HCT116 (cell line): ENCODE results near the gene GRAMD2A. TPM values are rescaled to one million over a fixed set of nuclear protein-coding genes. Genes with fewer than 3 reads are reported as not detected.

Source experiments
- ATAC-seq: fragments of 200-7000 bp; cut with Tn5 transposase; 2 replicates; pipeline ENCODE4 v1.9.1; 2020; ENCODE audit warnings: mild to moderate bottlenecking, moderate library complexity
- BruUV-seq: library from RNA; stranded (reverse); fragments of 400-500 nt; replicated peaks from 2 replicates; lab custom pipeline; 2021; lab: Mats Ljungman, UMichigan
- CTCF ChIA-PET: fragments of 300-600 bp; sonication (Branson Sonifier 250); formaldehyde crosslinking; loops from one replicate; lab custom pipeline; 2021; ENCODE audit warnings: antibody characterized with exemption; lab: Charles Lee
- POLR2A ChIA-PET: fragments of 300-600, 350-600 bp; sonication (Branson Sonifier 250); formaldehyde crosslinking; loops from one replicate; lab custom pipeline; 2021; ENCODE audit warnings: antibody characterized with exemption; lab: Charles Lee
- RAD21 ChIA-PET, 2 experiments: fragments of 300-600 bp; sonication (Branson Sonifier 250); formaldehyde crosslinking; loops; one replicate each; lab custom pipeline; 2023; ENCODE audit warnings: low total read pairs in 2 of 2; ENCODE audit not compliant: uncharacterized antibody in 2 of 2, unreplicated experiment in 2 of 2, low non-redundant PET in 1 of 2; lab: Charles Lee
- DNase-seq: peaks from one replicate; pipeline ENCODE4 v3.0.0-alpha.2; 2010; ENCODE audit warnings: low read depth, low spot score
- H2AFZ ChIP-seq: fragments of 200-600 bp; shearing (Covaris generic), sonication (generic); 2 replicates; pipeline ENCODE4 v1.6.1; 2017; ENCODE audit warnings: low read depth, mixed run types, mixed read lengths, antibody characterized with exemption, low read length; ENCODE audit not compliant: poor library complexity, severe bottlenecking
- H3K27ac ChIP-seq: 2 replicates; pipeline ENCODE4 v1.5.1; 2012; ENCODE audit warnings: low read depth, low read length
- H3K27me3 ChIP-seq: fragments of 200-600 bp; sonication (generic); 2 replicates; pipeline ENCODE4 v1.6.1; 2016; ENCODE audit warnings: mixed run types, low read length, mixed read lengths; ENCODE audit not compliant: insufficient read depth
- H3K36me3 ChIP-seq, 2 experiments: fragments of 200-500 bp in 1 of 2; fragments of 200-600 bp in 1 of 2; sonication (Bioruptor generic) in 1 of 2; sonication (generic) in 1 of 2; 2 replicates each; pipeline versions ENCODE4 v1.5.1 to v1.6.1; 2014 to 2016; ENCODE audit warnings: low read length in 2 of 2, inconsistent platforms in 1 of 2, mixed read lengths in 1 of 2, mixed run types in 1 of 2; ENCODE audit not compliant: insufficient read depth in 2 of 2, control insufficient read depth in 1 of 2
- H3K4me1 ChIP-seq, 2 experiments: fragments of 200-600 bp in 1 of 2; sonication (generic) in 1 of 2; 2 replicates each; pipeline versions ENCODE4 v1.5.1 to v1.6.1; 2012 to 2017; ENCODE audit warnings: low read length in 2 of 2, inconsistent platforms in 1 of 2, mild to moderate bottlenecking in 1 of 2, mixed read lengths in 1 of 2, mixed run types in 1 of 2, moderate library complexity in 1 of 2; ENCODE audit not compliant: insufficient read depth in 2 of 2, control insufficient read depth in 1 of 2
- H3K4me2 ChIP-seq: fragments of 200-600 bp; sonication (generic); 2 replicates; pipeline ENCODE4 v1.6.1; 2017; ENCODE audit warnings: mixed run types, low read length, mixed read lengths
- H3K4me3 ChIP-seq, 2 experiments: fragments of 200-600 bp in 1 of 2; sonication (generic) in 1 of 2; replicated peaks in 1 of 2; 2 replicates each; pipeline ENCODE4 v1.5.1; 2011 to 2016; ENCODE audit warnings: low read length in 2 of 2, control low read depth in 1 of 2, low read depth in 1 of 2, mild to moderate bottlenecking in 1 of 2, mixed read lengths in 1 of 2, mixed run types in 1 of 2
- H3K79me2 ChIP-seq: fragments of 200-600 bp; sonication (generic); 2 replicates; pipeline ENCODE4 v1.6.1; 2017; ENCODE audit warnings: mild to moderate bottlenecking, mixed run types, low read length, moderate library complexity, mixed read lengths; ENCODE audit not compliant: insufficient read depth
- H3K9ac ChIP-seq: fragments of 200-600 bp; sonication (generic); 2 replicates; pipeline ENCODE4 v1.6.1; 2016; ENCODE audit warnings: low read length, mixed read lengths
- H3K9me2 ChIP-seq: fragments of 200-600 bp; sonication (generic), shearing (Covaris generic); 2 replicates; pipeline ENCODE4 v1.6.1; 2017; ENCODE audit warnings: mixed run types, mild to moderate bottlenecking, moderate library complexity; ENCODE audit not compliant: insufficient read depth
- H3K9me3 ChIP-seq, 2 experiments: fragments of 200-500 bp in 1 of 2; fragments of 200-600 bp in 1 of 2; sonication (Bioruptor generic) in 1 of 2; sonication (generic) in 1 of 2; 2 replicates each; pipeline ENCODE4 v1.6.1; 2014 to 2017; ENCODE audit warnings: low read length in 2 of 2, mixed read lengths in 2 of 2, inconsistent platforms in 1 of 2, low read depth in 1 of 2, mild to moderate bottlenecking in 1 of 2, mixed run types in 1 of 2, moderate library complexity in 1 of 2; ENCODE audit not compliant: control insufficient read depth in 1 of 2, insufficient read depth in 1 of 2
- H4K20me1 ChIP-seq: fragments of 200-600 bp; sonication (generic), shearing (Covaris generic); 2 replicates; pipeline ENCODE4 v1.6.1; 2017; ENCODE audit warnings: mixed run types, mild to moderate bottlenecking, moderate library complexity; ENCODE audit not compliant: insufficient read depth
- CEBPB ChIP-seq: IDR thresholded peaks from 2 replicates; pipeline ENCODE4 v1.6.1; 2012; ENCODE audit warnings: low read depth
- EGR1 ChIP-seq: IDR thresholded peaks from 2 replicates; pipeline ENCODE4 v1.6.1; 2012; ENCODE audit warnings: low read depth
- ELF1 ChIP-seq: IDR thresholded peaks from 2 replicates; pipeline ENCODE4 v1.6.1; 2012; ENCODE audit warnings: low read depth, borderline replicate concordance
- EZH2phosphoT487 ChIP-seq: fragments of 200-600 bp; IDR thresholded peaks from 2 replicates; pipeline ENCODE4 v1.6.1; 2018; ENCODE audit warnings: antibody characterized with exemption, borderline replicate concordance
- POLR2A ChIP-seq: IDR thresholded peaks from 2 replicates; pipeline ENCODE4 v1.7.0; 2011; ENCODE audit warnings: borderline replicate concordance; ENCODE audit not compliant: insufficient read depth, insufficient read length; ENCODE audit errors: extremely low read depth
- POLR2AphosphoS5 ChIP-seq: IDR thresholded peaks from 2 replicates; pipeline ENCODE4 v1.6.1; 2011; ENCODE audit warnings: mild to moderate bottlenecking, low read depth, low read length, moderate library complexity
- RAD21 ChIP-seq: IDR thresholded peaks from 2 replicates; pipeline ENCODE4 v1.6.1; 2012; ENCODE audit warnings: low read depth, mild to moderate bottlenecking
- REST ChIP-seq: IDR thresholded peaks from 2 replicates; pipeline ENCODE4 v1.6.1; 2012; ENCODE audit warnings: low read depth
- SIN3A ChIP-seq: IDR thresholded peaks from 2 replicates; pipeline ENCODE4 v1.6.1; 2012; ENCODE audit warnings: low read depth
- SP1 ChIP-seq: IDR thresholded peaks from 2 replicates; pipeline ENCODE4 v1.6.1; 2012; ENCODE audit warnings: low read depth
- YY1 ChIP-seq: IDR thresholded peaks from 2 replicates; pipeline ENCODE4 v1.6.1; 2011; ENCODE audit warnings: low read length, low read depth, moderate library complexity, mild to moderate bottlenecking; ENCODE audit not compliant: insufficient replicate concordance; ENCODE audit errors: extremely low read depth
- ZFX ChIP-seq: fragments of 450-650 bp; IDR thresholded peaks from 2 replicates; pipeline ENCODE4 v1.6.1; 2017
- intact Hi-C: fragments of 100-400 bp; cut with micrococcal nuclease; formaldehyde crosslinking; loops from 2 replicates; pipeline ENCODE4 v1.10.0; 2022
- total RNA-seq: library from RNA; stranded (reverse); gene quantifications from one replicate; pipeline ENCODE4 v1.2.1, GENCODE V29; 2021; ENCODE audit not compliant: unreplicated experiment
- TF ChIP-seq, protein P1 (sequence below), 3 experiments: fragments of 200-600 bp in 1 of 3; sonication (generic) in 1 of 3; IDR thresholded peaks in 2 of 3; conservative IDR thresholded peaks in 1 of 3; 2 replicates each; pipeline ENCODE4 v1.5.1; 2012 to 2017; ENCODE audit warnings: low read depth in 2 of 3, low read length in 2 of 3, antibody characterized with exemption in 1 of 3, borderline replicate concordance in 1 of 3, control low read depth in 1 of 3, mild to moderate bottlenecking in 1 of 3, mixed read lengths in 1 of 3, mixed run types in 1 of 3, moderate library complexity in 1 of 3; ENCODE audit not compliant: insufficient read depth in 1 of 3

Gene GRAMD2A
- total RNA-seq, 1 experiment from 2014 or later: 8.0 TPM

- no peaks in the 10 kb centered on the region for H4K20me1 ChIP-seq
- H3K79me2 ChIP-seq: no peaks in the 10 kb centered on the region
- ATAC-seq (no peak), DNase-seq (no peak)
- TF ChIP-seq EZH2phosphoT487: no peak
- no peak for TF ChIP-seq SIN3A
- TF ChIP-seq EGR1: no peak
- no peak for TF ChIP-seq ZFX
- no peaks in the 10 kb centered on the region for H3K36me3 ChIP-seq
- H3K4me3 ChIP-seq: no peak overlapping the region
- no TSS peak for BruUV-seq
- POLR2A ChIA-PET: no interaction called here
- H3K27me3 ChIP-seq: no peaks in the 10 kb centered on the region
- CTCF ChIA-PET: no interaction called here
- peaks cover 0 to 1% of the 10 kb centered on the region in 2 experiments; a peak in 2 of 4 replicates for H3K4me1 ChIP-seq
- H3K9me2 ChIP-seq: no peaks in the 10 kb centered on the region
- intact Hi-C loops: no loop called here
- RAD21 ChIA-PET: no interaction called here
- no peak overlapping the region for H2AFZ ChIP-seq
- H3K4me2 ChIP-seq: no peak overlapping the region
- no peaks in the 10 kb centered on the region for H3K9me3 ChIP-seq
- no peak overlapping the region for H3K9ac ChIP-seq
- no peak overlapping the region for H3K27ac ChIP-seq
These were observed 73.4 kb downstream of the GRAMD2A start for GRCh38 chr15:72124218-72124617.

DNA sequence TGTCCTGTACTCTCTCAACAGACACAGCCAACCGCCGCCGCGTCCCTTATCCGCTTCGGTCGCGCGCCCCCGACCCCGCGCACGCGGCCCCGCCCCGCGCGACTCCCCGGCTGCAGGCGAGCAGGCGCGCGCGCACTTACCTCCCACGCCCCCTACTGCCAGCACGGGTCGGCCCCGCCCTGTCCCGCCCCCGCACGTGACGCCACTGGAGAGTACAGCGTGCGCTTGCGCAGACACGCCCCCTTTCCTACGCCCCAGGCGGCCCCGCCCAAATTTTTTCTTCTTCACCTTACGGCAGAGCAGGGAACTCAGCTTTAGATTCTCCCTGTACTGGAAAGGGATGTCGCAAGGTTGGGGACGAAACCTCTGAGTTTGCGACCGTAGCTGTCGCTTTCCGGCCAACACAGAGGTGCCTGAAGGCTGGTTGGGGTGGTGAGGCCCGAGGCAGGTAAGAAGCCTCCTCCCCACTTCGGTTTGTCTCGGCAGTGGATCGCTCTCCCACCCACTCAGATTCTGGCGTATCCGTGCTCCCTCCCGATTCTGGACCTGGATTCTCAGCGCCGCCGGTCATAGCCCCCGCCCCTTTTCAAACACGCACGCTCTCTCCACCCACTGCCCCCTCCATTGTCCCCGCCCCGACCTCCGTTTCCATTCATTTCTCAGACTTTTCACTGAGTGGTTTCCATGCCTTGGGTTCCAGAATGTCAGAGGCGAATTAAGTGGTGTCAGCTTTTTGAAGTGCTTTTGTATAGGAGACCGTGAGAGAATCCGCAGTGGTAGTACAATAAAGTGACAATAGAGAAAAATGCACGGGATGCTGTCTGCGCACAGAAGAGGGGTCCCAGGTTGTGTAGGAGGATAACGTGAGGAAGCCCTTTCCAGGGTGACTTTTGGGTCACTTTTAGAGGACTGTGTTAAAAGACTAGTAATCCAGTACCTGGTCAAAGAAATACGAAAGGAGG lies 79.3 kb downstream of the GRAMD2A start, which contains the start of the genes MYO9A and SENP8:
TSS of gene MYO9A (minus strand) at position 134 of the 962 bp plus-strand sequence. CDS start 71,587 bp downstream, outside the sequence.
TSS of gene SENP8 (plus strand) at position 387 of the 962 bp plus-strand sequence. CDS start 21,221 bp downstream, outside the sequence.
- Histone ChIP-seq H3K9me2 (no peaks in the 10 kb centered on the region), H3K27me3 (no peaks in the 10 kb centered on the region), H3K9ac (peak within 1 kb of the TSS; percentile 77), H2AFZ (no peak within 1 kb of the TSS), H3K4me2 (peak within 1 kb of the TSS; percentile 92), H3K79me2 (peaks cover 31% of the 10 kb centered on the region), H3K9me3 (no peaks in the 10 kb centered on the region), H3K27ac (peak within 1 kb of the TSS; percentile 85), H3K4me3 (peak within 1 kb of the TSS; percentile 80 to 81), H3K36me3 (no peaks in the 10 kb centered on the region), H4K20me1 (no peaks in the 10 kb centered on the region), H3K4me1 (peaks cover 4 to 17% of the 10 kb centered on the region in 2 experiments; a peak in 3 of 4 replicates)
- BruUV-seq: TSS peak; percentile 79
- DNase-seq (peak; percentile 97), ATAC-seq (peak; percentile 77)
- CTCF ChIA-PET: interaction anchor here (0.7 to 0.9 kb wide), 2 partner anchors 12 to 24 kb away, joined by 3 to 4 read pairs; no protein-coding TSS in a partner anchor
- RAD21 ChIA-PET: interaction anchor here in 1 of 2 experiments (0.5 to 0.6 kb wide), 2 partner anchors 222 to 255 kb away, joined by 3 to 5 read pairs; no protein-coding TSS in a partner anchor
- POLR2A ChIA-PET: interaction anchor here (0.6 to 1.4 kb wide), 6 partner anchors 9 to 1847 kb away, joined by 3 to 14 read pairs (median 4); no protein-coding TSS in a partner anchor
- intact Hi-C loops: no loop called here
- TF ChIP-seq ELF1 (no peak), CEBPB (peak; percentile 76), POLR2AphosphoS5 (peak; percentile 87), RAD21 (no peak), YY1 (no peak), POLR2A (peak; percentile 83), EZH2phosphoT487 (no peak), REST (no peak), EGR1 (peak; percentile 97), SP1 (peak; percentile 90)
- TF ChIP-seq, protein P1, sequence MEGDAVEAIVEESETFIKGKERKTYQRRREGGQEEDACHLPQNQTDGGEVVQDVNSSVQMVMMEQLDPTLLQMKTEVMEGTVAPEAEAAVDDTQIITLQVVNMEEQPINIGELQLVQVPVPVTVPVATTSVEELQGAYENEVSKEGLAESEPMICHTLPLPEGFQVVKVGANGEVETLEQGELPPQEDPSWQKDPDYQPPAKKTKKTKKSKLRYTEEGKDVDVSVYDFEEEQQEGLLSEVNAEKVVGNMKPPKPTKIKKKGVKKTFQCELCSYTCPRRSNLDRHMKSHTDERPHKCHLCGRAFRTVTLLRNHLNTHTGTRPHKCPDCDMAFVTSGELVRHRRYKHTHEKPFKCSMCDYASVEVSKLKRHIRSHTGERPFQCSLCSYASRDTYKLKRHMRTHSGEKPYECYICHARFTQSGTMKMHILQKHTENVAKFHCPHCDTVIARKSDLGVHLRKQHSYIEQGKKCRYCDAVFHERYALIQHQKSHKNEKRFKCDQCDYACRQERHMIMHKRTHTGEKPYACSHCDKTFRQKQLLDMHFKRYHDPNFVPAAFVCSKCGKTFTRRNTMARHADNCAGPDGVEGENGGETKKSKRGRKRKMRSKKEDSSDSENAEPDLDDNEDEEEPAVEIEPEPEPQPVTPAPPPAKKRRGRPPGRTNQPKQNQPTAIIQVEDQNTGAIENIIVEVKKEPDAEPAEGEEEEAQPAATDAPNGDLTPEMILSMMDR (IDR thresholded peaks at IDR 0.05 in 2 of 3, conservative IDR thresholded peaks at IDR 0.05 in 1 of 3; ENCODE audit: borderline replicate concordance in 1 of 3, insufficient read depth in 1 of 3, low read depth in 2 of 3, low read length in 2 of 3): no peak
